Stimulated activated CD4-positive, alpha-beta T cell treated with anti-CD3 and anti-CD28 coated beads, TNF-alpha, amount 100 ng/mL, for 24 hours (primary cell): ENCODE results near the gene MAL.

Experiments
- DNase-seq, 3 experiments: peaks; one replicate each; pipeline ENCODE4 v3.0.0-alpha.2; 2020; ENCODE audit warnings: low read depth in 3 of 3

MAL gene

DNA sequence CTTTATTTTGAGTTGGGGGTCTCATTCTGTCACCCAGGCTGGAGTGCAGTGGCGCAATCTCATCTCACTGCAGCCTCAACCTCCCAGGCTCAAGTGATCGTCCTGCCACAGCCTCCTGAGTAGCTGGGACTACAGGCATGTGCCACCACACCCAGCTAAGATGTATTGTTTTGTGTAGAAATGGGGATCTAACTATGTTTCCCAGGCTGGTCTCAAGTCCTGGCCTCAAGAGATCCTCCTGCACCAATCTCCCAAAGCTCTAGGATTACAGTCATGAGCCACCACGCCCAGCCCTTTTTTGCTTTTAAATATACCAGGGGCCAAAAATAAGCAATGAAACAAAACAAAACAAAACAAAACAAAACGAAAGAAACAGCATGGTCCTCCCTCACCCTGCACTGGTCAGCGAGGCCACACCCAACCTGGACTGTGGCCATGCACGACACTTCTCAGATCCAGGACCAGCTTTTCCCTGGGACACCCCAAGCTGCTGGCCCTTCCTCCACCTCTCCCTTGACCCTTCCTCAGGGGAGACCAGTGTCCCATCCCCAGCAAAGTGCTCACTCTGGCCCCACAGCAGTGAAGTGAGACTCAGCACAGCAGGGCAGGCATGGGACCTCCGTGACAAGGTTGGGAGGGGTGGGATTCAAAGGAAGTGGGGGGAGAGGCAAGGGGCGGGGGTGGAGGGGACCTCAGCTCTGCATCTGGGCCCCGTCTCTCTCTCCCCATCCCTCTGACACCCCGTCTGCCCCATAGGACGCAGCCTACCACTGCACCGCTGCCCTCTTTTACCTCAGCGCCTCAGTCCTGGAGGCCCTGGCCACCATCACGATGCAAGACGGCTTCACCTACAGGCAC, 23.5 kb downstream of the MAL start:
- no peak for DNase-seq

DNA sequence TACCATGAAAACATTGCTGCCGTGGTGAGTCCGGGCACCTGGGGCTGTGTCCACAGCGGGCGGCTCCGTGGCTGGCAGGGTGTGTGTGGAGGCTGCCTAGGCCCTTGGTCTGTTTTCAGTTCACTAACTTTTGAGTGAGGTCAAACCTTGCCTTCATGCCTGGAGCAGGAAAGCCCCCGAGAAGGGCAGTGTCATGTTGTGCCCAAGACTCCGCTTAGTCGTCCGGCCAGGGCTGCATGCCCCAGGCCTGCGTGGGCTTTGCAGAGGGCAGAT, 24.1 kb downstream of the MAL start:
- DNase-seq: no peak

DNA sequence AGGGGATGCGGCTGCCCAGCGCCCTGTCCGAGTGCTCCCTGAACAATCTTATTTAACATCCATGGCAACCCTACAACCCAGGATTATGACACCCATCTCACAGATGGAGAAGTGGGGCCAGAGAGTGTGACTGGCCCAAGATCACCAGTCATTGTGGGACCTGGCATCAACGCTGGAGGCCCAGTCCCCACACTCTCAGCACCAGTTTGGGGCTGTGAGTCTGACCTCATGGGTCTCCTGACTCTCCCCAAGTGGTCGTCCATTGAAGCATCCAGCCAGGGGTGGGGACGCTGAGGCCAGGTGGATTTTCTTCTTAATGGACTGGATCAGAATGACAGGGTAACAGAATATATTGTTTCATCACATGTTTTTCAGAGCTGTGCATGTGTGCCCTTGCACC, 24.5 kb downstream of the MAL start:
- no peak for DNase-seq

DNA sequence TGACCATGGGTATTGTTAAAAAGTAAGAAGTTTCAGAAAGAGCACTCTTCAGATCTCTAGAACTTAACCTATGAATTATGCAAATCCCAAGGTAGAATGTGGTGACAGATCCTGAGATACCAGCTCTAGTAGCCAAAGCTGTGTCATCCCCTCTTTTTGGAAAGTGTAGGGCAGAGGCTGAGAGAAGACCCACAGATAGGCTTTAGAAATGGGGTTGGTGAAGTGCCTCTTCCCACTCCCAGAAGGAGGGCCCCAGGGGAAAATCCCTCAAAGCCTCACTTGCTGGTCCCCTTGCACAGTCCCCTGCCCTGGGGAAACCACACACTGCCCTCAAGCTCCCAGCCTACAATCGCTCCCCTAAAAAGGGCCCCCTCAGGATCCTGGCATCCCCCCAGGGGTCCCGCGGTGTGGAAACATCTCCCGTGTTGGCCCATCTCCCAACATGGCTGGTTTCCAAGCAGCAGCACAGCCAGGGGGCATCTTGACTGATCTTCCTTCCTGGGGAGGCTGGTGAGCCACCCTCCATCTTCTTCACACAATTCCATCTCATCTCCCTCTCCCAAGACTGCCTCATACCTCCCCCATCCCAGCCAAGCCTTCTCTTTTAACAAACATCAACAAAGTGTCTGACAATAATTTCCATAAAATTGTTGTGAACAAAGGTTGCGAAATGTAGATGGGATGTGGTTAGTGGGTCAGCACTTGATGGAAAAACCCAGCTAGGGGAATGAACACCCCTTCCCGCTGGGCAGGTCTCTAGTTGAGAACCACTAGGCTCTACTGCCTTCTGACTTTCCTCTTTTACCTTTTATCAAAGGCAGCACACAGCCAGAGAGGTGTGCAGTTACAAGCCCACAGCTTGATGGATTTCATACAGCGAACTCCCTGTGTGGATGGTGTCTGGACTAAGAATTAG, 25.1 kb downstream of the MAL start:
- DNase-seq: no peak

DNA sequence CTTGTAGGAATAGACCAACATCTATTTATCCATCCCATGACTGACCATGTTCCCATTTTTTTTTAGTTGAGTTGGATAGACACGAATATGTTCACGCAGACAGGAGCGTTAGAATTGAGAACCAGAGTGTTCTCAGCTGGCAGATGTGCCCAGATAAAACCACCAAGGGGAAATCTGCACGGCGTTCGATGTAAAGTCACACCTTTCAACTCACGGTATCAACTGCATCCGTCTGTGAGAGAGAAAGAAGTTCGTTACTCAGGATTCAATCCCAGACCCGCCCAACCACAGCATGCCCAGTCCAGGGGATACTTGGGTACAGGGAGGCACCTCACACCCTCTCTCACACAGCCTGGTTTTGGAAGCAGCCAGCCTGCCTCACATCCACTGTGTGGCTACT, 26.1 kb downstream of the MAL start:
- DNase-seq: no peak

DNA sequence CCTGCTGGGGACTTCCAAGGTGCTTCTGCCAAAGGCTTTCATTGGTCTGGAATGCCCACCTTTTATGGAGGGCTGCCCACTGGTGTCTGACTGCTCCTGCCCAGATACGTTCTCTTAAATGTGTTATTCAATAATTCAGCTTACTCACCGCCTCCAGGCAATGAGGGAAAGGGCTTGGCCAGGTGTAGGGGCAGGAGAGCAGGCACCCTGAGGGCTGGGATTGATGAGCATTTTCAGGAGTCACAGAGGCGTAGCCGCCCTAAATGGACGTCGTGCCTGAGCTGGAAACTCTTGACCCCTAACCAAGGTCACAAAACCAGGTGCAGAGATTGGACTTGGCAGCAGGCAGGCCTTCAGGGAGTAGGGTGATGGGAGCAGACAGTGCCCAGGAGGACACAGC, 26.8 kb downstream of the MAL start:
- no peak for DNase-seq

DNA sequence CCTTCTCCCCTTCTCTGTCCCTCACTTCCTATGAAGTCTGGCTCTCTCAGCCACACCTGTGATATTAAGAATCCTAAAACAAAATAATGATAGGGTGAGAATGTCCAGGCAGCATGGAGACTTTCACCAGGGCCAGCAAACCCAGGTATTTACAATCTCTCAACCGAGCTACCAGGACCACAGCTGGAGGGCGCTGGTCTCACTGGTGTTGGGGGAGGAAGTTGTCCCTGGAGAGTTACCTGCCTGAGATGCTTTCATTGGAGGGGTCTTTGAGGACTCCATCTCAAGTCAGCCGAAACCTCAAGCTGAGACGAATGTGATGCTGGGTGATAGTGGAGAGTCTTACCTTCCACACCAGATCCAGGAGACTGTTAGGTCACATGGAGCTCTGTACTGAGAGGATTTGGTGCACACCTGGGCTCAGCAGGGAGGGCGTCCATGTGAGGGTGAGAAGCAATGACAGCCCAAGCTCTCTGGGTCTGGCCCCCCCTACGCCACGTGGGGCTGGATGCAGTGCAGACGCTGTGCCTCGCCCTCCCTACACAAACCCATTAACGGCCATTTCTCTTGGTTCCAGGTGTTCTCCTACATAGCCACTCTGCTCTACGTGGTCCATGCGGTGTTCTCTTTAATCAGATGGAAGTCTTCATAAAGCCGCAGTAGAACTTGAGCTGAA, 27.4 kb downstream of the MAL start:
- DNase-seq: no peak

DNA sequence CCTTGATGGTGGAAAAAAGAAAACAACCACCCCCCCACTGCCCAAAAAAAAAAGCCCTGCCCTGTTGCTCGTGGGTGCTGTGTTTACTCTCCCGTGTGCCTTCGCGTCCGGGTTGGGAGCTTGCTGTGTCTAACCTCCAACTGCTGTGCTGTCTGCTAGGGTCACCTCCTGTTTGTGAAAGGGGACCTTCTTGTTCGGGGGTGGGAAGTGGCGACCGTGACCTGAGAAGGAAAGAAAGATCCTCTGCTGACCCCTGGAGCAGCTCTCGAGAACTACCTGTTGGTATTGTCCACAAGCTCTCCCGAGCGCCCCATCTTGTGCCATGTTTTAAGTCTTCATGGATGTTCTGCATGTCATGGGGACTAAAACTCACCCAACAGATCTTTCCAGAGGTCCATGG, 28.0 kb downstream of the MAL start:
- DNase-seq: no peak

DNA sequence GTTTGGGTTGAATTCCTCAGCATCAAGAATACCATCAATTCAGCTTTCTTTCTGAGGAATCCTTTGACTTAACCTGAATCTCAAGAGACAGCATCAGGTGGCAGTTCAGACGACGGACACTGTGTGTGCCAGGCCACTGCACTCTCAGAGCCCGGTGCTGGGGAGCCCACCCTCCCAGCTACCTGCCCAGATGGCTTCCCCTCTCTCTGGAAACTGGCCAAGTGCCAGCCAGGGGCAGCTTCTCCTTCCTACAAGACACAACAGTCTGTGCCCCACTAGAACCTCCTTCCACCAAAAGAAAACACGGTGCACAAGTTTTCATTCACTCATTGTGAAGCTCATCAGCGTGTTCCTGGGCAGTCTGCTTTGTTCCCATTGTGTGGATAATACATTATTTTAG, 28.5 kb downstream of the MAL start:
- no peak for DNase-seq

DNA sequence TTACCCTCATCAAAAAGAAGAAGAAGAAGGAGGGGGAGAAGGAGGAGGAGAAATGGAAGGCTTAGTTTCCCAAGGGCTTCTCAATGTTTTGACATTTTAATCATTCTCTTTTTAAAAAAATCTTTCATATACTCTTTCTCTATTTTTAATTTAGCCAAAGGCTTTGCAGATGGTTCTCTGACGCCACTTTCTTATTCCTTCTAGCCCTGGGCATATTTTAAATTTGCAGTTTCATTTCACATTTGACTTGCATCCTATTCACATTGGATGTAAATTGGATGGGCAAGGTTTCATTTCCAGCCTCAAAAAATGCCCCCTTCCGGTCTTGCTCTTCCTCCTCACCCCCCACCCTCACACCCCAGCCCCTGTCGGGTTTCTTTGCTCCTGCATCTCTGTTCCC, 29.8 kb downstream of the MAL start:
- no peak for DNase-seq

DNA sequence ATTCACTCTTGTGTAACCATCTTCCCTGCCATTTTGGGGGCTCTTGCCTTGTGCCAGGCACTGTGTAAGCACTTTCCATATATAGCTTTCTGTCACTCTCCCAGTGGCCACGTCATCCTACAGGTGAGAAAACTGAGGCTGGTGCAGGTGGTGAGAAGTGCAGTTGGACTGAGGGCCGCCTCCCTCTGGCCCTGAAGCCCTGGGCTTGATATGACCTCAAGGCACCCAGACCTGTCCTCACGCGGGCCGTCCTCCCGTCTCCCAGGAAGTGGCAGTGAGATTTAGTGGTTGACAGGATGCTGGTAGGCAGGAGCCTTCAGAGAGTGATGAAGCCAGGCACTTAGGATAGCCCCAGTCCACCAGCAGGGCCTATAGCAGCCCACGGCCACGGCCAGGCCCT, 30.5 kb downstream of the MAL start:
- DNase-seq: no peak

DNA sequence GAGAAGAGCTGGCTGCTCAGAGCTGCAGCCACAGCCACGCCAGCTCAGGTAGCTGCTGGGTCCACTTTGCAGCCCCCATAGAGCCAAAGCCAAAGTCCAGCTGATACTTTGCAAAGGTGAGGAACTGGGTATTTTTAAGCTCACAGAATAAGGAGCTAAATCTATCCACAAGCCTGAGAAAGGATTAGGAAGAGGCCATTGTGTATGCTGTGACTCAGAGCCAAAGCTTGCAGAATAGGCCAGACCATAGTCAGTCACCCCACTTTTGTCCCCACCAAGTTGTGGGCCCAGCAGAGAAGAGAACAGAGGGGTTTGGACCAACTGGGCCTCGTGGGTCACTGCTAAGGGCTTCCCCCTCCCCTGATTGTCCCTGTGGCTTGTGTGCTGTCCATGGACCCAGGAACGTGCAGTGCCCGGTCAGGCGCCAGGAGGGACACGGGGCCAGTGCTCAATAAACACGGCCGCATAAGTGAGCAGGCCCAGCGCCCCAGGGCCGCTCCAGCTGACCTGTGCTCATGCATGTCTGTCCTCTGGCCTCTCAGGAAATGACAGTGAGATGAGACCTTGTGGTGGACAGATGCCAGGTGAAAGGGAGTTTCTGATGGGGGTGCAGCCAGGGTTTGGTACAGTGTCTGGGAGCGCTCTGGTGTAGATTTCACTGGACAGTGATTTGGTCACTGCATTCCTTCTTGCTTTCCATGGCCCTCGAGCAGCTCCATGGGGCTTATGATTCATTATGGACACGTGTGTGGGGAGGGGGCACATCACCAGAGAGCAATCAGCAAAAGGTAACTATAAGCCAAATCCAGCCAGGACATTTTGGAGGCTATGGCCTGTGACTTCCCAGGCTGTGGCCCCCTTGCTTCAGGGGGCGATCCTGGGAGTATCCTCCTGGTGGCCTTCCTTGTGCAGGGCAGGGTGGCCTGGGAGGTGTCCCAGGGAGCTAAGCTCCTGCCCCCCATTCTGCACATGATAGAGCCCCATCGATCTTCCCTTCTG, 31.3 kb downstream of the MAL start:
- no peak for DNase-seq

DNA sequence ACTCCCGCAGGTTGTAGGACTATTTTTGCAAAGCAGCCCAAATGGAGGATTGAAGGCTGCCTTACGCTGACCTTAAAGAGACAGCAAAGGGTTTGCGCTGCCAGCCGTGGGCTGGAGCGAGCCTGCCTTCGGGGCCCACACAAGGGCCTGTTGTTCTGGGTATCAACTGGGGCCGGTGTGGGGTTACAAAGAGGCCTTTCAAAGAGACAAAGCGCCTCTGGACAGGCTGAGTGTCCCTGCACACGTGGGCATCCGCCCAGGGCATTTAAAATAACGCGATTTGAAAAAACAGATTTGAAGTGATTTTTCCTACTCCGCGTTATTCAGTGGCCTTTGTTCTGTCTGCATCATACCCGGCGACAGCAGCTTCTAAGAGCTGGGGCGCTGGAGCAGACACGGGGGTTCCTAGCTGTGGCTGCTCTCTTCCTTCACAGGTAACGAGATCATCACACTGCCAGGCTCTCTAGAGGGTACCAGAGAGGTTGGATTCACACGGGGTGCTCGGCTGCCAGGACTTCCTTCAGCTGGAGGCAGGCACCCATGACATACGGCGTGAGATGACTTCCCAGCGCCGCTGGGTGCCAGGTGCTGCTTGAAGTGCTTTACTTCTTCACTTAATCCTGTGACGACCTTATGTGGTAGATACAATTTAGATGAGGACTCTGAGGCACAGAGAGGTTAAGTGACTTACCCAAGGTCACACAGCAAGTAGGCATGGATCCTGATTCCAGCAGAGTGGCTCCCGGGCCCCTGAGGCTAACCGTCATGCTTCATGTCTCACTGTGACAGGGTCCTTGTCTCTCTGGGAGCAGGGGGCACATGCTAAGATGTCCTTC, 32.2 kb downstream of the MAL start:
- DNase-seq: no peak

DNA sequence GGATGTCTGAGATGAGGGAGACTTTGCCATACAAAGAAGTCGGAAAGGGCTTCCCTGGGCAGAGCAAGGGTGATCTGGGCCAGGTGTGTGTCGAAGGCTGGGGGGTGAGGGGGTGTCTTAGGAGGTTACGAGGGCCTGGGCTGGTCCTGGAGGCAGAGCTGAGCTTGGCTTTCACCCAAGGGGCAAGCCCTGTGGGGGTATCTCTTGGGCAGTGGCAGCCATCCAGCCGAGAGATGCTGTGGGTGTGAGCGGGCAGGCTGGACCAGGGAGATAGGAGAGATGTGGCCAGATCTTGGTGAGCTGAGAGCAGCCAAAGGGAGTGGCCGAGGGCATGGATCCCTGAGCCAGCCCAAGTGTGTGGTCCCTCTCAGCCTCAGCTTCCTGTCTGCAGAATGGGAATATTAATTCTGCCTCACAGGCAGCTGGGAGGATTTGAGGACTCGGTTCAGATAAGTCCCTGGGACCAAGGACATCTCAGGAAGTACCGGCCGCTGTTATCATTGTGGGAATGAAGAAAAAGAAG, 33.0 kb downstream of the MAL start:
- no peak for DNase-seq

DNA sequence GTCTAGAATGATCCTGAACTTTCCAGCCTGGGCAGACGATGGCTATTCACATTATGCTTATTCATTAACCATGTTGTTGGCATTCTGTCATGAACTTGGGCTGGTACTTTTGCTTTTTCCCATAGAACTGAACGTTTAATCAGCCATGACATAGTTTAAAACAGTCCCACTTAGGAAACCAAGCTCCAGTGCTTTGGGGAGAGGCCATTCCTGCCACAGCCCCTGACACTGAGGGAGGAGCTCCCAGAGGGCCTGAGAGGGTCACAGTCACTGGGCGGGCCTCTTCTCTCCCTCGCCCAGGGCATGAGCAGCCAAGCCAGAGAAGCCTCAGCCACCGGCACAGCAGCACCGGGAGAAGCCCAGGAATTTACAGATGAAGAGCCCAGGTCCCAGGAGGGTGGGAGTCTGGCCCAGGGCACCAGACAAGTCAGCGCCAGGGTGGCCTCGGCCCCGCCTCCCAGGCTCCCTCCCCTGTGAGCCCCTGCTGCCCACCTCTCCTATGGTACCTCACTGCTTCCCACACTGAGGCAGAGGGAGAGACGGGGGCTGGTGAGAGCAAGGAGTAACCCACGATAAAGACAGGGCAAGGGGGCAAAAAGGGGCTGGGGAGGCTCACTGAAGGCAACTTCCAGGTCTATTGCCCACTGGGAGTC, 33.6 kb downstream of the MAL start:
- DNase-seq: no peak

DNA sequence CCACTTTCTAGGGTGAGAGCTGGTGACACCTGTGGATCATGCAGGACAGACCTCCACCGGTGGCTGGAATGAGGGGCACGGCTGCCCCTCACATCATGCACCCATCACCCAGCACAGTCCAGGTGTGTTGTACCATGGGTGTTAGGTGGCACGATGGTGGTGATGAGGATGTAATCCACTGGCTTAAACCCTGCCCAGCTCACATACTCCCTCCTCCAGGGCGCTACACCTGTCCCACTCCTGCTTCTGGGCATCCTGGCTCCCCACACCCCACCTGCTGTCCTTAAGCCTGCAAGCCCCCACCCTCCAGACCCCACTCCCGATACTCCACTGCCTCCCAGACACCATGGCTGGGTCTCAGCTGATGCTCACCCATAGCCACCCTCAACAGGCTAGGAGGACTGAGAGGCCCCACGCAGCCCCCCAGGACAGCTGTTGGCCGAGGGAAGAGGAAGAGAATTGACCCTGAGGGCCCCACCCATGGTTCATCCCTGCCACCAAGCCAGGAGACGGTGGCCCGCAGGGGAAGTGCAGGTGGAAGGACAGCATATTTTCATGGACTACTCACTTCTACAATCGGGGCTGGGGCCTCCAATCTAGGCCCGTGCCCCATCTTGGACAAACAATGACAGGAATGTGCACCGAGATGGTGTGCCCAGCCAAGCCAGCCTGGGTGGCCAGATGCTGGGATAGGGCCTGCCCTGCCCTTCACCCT, 34.3 kb downstream of the MAL start:
- DNase-seq: no peak

DNA sequence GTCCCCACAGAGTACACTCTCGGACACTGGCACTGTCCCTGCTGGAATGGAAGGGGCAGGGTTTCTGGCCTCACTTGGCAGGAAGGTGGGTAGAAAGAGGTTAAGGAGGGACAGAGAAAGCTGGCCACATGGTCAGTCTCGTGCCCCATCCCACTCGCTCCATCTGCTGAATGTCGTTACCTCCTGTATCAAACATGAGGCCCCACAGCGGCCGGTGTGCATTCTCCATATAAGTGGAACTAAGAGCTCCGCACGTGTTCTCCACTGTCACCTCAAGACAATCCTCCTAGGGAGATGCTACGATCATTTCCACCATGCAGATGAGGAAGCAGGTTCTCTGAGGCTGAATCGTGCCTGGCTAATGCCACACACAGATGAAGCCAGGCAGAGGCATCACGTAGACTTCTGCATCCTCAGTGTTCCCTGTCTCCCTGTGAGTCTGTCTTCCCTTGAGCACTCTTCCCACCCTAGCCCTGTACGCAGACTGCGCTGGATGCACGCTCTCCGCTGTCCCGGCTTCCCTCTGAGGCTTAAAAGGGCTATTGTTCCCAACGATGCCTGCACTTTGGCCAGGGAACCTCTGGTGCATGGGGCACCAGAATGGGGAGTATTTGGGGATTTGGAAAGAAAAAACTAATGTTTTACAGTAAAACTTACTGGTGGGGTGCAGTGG, 35.1 kb downstream of the MAL start:
- DNase-seq: no peak

DNA sequence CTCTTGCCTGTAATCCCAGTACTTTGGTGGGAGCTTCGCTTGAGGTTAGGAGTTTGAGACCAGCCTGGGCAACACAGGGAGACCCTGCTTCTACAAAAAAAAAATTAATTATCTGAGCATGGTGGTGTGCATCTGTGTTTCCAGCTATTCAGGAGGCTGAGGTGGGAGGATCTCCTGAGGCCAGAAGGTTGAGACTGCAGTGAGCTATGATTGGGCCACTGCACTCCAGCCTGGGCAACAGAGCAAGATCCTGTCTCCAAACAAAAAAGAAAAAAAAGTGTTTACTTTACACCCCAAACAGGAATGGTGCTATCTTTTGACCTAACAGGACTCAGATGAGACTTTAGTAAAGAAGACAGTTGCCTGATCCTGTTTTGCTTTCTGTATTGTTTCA, 35.6 kb downstream of the MAL start:
- no peak for DNase-seq
